Measurements from ENCODE around the gene MPC1. TPM values are rescaled to one million over a fixed set of nuclear protein-coding genes. Genes with fewer than 3 reads are reported as not detected.
A peak's percentile ranks its signal among the peaks of the same experiment; 100 is the strongest.

Gene MPC1
- total RNA-seq (2021; fragmentation: NEBNext Ultra II Directional; extraction: Animal tissue kit (Norgen Biotek cat#: 25700)), result 10 to 100 TPM; 21.7 to 24.5 (median 22.9) TPM
- long read RNA-seq, transcript MPC1-201 (4 exons, 976 nt), result major isoform, 45 of 48 reads
- long read RNA-seq, partial matches to known transcripts, result 1 of 48 reads
- long read RNA-seq, other reads (novel, unspliced or antisense), result 2 of 48 reads

DNA sequence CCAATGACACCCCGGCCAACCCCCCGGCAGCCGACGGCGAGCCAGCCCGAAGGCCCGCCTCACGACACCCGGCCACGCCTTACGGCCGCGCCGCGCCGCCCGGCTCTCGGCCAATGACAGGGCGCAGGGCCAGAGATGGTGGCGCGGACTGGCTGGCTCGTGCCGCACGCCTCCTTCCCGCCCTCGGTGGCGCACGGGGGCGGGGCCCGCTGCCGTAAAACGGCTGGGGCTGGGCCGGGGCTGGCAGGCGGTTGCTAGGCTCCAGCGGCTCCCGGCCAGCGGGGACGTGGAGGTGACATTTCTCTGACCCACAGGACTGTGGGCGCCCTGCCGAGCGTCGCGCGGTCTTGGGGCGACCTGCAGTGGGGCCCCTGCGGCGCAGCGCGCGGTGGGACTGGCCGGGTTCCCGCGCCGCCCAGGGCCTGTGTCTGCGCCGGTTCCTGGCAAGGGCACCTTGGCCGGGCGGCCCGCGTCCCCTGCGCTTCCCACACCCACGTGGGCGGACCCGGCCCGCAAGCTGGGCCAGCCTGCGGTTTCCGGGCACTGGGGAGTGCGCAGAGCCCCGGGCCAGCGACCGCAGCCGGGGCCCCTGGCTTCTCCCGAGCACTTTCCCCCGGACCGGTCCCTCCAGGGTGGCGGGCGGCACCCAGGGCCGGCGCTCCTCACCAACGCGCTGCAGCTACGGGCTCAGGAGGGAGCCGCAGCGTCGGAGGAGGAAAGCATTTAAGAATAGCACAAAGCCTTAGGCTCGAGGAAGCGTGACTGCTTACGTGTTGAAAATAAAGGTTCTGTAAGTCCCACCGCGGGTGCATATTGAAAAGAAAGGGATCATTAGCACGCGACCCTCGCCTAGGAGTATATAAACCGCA, at the start of gene MPC1:
Gene MPC1 (minus strand): TSS at position 8 of the 869 bp plus-strand sequence. CDS start 64 bp downstream, outside the sequence.
- H3K4me3 Mint-ChIP-seq, result peak within 1 kb of the TSS; percentile 93
- peak within 1 kb of the TSS; percentile 83 for H3K27ac Mint-ChIP-seq
- peaks cover 9% of the 10 kb centered on the region for H3K4me1 Mint-ChIP-seq (ENCODE audit: low read depth)
- H3K9me3 Mint-ChIP-seq, result no peaks in the 10 kb centered on the region
- DNase-seq, result peak; percentile 93
- H3K36me3 Mint-ChIP-seq (ENCODE audit: low read depth), result no peaks in the 10 kb centered on the region
- H3K27me3 Mint-ChIP-seq (ENCODE audit: insufficient read depth), result peaks cover 2% of the 10 kb centered on the region
- TF ChIP-seq CTCF (IDR thresholded peaks at IDR 0.05), result no peak

- H3K36me3 Mint-ChIP-seq (ENCODE audit: low read depth), result 0 out of 2 replicates have a peak, but pooled peaks cover 4% of the 10 kb centered on the region
- H3K27me3 Mint-ChIP-seq (ENCODE audit: insufficient read depth), result no peaks in the 10 kb centered on the region; the same call in 1 of the 2 replicates
- 0 out of 2 replicates have a peak, but pooled peaks cover 4% of the 10 kb centered on the region for H3K9me3 Mint-ChIP-seq
- no peak for DNase-seq
- no peak overlapping the region for H3K4me3 Mint-ChIP-seq
- no peak for TF ChIP-seq CTCF (IDR thresholded peaks at IDR 0.05)
- H3K4me1 Mint-ChIP-seq (ENCODE audit: low read depth), result no peaks in the 10 kb centered on the region
- no peak overlapping the region for H3K27ac Mint-ChIP-seq
These were observed 47.5 kb upstream of the MPC1 start for GRCh38 chr6:166430269-166430668.

DNA sequence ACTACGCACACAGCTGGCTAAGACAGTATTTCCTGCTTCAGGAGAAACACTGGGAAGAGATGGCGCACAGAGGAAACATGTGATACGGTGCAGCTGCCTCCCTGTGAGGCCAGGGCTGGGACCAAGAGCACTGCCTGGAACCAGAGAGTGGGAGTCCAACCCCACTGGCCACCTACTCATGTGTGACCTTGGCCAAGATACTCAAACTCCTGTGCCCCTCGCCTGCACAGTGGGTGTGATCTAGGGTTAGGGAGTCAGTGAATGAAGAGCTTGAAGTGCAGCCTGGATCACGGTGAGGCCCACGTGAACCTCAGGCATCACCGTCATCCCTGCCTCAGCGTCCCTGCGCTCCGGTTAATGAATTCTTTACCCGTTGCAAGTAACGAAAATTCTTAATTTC, 41.7 kb upstream of the MPC1 start:
- Mint-ChIP-seq H3K4me3 (no peak overlapping the region), H3K36me3 (ENCODE audit: low read depth) (0 out of 2 replicates have a peak, but pooled peaks cover 4% of the 10 kb centered on the region)

GRCh38 chr6:166423781-166424180, 41.0 kb upstream of the MPC1 start:
- Mint-ChIP-seq H3K27ac (no peak overlapping the region), H3K27me3 (ENCODE audit: insufficient read depth) (no peaks in the 10 kb centered on the region), H3K4me3 (no peak overlapping the region), H3K4me1 (ENCODE audit: low read depth) (peaks cover 6% of the 10 kb centered on the region), H3K9me3 (0 out of 2 replicates have a peak, but pooled peaks cover 4% of the 10 kb centered on the region), H3K36me3 (ENCODE audit: low read depth) (0 out of 2 replicates have a peak, but pooled peaks cover 4% of the 10 kb centered on the region)
- no peak for TF ChIP-seq CTCF (IDR thresholded peaks at IDR 0.05)
- DNase-seq, result no peak

More for the DNA sequence above, 41.7 kb upstream of the MPC1 start:
- no peak for DNase-seq
- TF ChIP-seq CTCF (IDR thresholded peaks at IDR 0.05), result no peak
- no peaks in the 10 kb centered on the region for H3K27me3 Mint-ChIP-seq (ENCODE audit: insufficient read depth)
- H3K27ac Mint-ChIP-seq, result no peak overlapping the region
- 0 out of 2 replicates have a peak, but pooled peaks cover 4% of the 10 kb centered on the region for H3K9me3 Mint-ChIP-seq
- H3K4me1 Mint-ChIP-seq (ENCODE audit: low read depth), result peaks cover 6% of the 10 kb centered on the region

GRCh38 chr6:166423051-166423745, 40.5 kb upstream of the MPC1 start:
- no peak overlapping the region for H3K27ac Mint-ChIP-seq
- H3K4me1 Mint-ChIP-seq (ENCODE audit: low read depth), result peaks cover 6% of the 10 kb centered on the region
- no peak for TF ChIP-seq CTCF (IDR thresholded peaks at IDR 0.05)
- H3K9me3 Mint-ChIP-seq, result no peaks in the 10 kb centered on the region
- H3K27me3 Mint-ChIP-seq (ENCODE audit: insufficient read depth), result no peaks in the 10 kb centered on the region
- H3K4me3 Mint-ChIP-seq, result no peak overlapping the region
- DNase-seq, result no peak
- H3K36me3 Mint-ChIP-seq (ENCODE audit: low read depth), result no peaks in the 10 kb centered on the region
